H1 (cell line): ENCODE data around the gene TRABD2B. TPM values are rescaled to one million over a fixed set of nuclear protein-coding genes. Genes with fewer than 3 reads are reported as not detected.

ENCODE experiments used
- ATF2 ChIP-seq: IDR thresholded peaks from 2 replicates; pipeline ENCODE4 v1.6.1; 2012; ENCODE audit warnings: low read length, inconsistent platforms
- CHD7 ChIP-seq: fragments of 300-600 bp; sonication (generic); IDR thresholded peaks from 2 replicates; pipeline ENCODE4 v1.7.1; 2012; ENCODE audit warnings: low read length, moderate library complexity, mild to moderate bottlenecking, inconsistent platforms; ENCODE audit not compliant: insufficient replicate concordance
- CTBP2 ChIP-seq: IDR thresholded peaks from 2 replicates; pipeline ENCODE4 v1.7.0; 2011; ENCODE audit warnings: borderline replicate concordance, mild to moderate bottlenecking, moderate library complexity, mixed read lengths, low read length; ENCODE audit not compliant: insufficient read depth, insufficient read length
- GABPA ChIP-seq: IDR thresholded peaks from 2 replicates; pipeline ENCODE4 v1.6.1; 2011; ENCODE audit warnings: mild to moderate bottlenecking, low read length, moderate library complexity, borderline replicate concordance; ENCODE audit not compliant: insufficient read depth
- POLR2A ChIP-seq, 2 experiments: IDR thresholded peaks; 1 replicate in 1 of 2; 2 replicates in 1 of 2; pipeline ENCODE4 v1.6.1; 2011; ENCODE audit warnings: low read depth in 2 of 2, low read length in 2 of 2, mild to moderate bottlenecking in 2 of 2; ENCODE audit errors: control extremely low read depth in 1 of 2
- POLR2AphosphoS5 ChIP-seq: IDR thresholded peaks from 2 replicates; pipeline ENCODE4 v1.6.1; 2011; ENCODE audit warnings: low read depth, low read length
- polyA plus RNA-seq, 7 experiments: library from polyadenylated mRNA; depleted of rRNA in 3 of 7; stranded (reverse) in 5 of 7; unstranded in 2 of 7; fragments of >200 nt in 5 of 7; fragments of 200-250 nt in 2 of 7; gene quantifications; 1 replicate in 5 of 7; 2 replicates in 1 of 7; 4 replicates in 1 of 7; pipeline versions ENCODE4 v1.2.1 to v1.2.3, GENCODE V29; 2011 to 2013; ENCODE audit warnings: missing spikeins in 2 of 7, mixed read lengths in 2 of 7
- total RNA-seq: library from RNA; stranded (reverse); fragmentation: NEBNext Ultra II Directional; extraction: Animal tissue kit (Norgen Biotek cat#: 25700); gene quantifications from 2 replicates; pipeline ENCODE4 v1.2.1, GENCODE V29; 2021

TRABD2B gene
- total and polyA plus RNA-seq, 2 of the 8 experiments (the other 6 are each of a cell fraction or from before 2014, with no cell fraction given), result 0.95 to 3.4 TPM

- TF ChIP-seq POLR2AphosphoS5 (no peak), POLR2A (IDR thresholded peaks at IDR 0.05; ENCODE audit: control extremely low read depth in 1 of 2, low read depth in 2 of 2, low read length in 2 of 2) (no peak), GABPA (no peak), CHD7 (no peak), ATF2 (no peak), CTBP2 (no peak)
Observed at GRCh38 chr1:47953661-47954060, 43.5 kb downstream of the TRABD2B start (continued).
